IMR-90 (cell line): ENCODE data around the gene ANO10. TPM values are rescaled to one million over a fixed set of nuclear protein-coding genes. Genes with fewer than 3 reads are reported as not detected.
"Not testable (repeated sequence)": the region's sequence is repeated elsewhere in the genome, so short reads cannot be mapped to it uniquely, and the experiment has no call there.

Experiments
- ATAC-seq: fragments of 200-7000 bp; cut with Tn5 transposase; 2 replicates; pipeline ENCODE4 v1.9.1; 2020; ENCODE audit warnings: low read depth, mild to moderate bottlenecking, moderate library complexity
- BruUV-seq: library from RNA; stranded (reverse); fragments of 400-500 nt; replicated peaks from 2 replicates; lab custom pipeline; 2021; lab: Mats Ljungman, UMichigan
- CTCF ChIA-PET: fragments of 300-600 bp; formaldehyde crosslinking; extraction: SDS; loops from one replicate; lab custom pipeline; 2021; ENCODE audit warnings: antibody characterized with exemption; lab: Yijun Ruan, JAX
- POLR2A ChIA-PET: fragments of 300-600 bp; sonication (Branson Sonifier 250); formaldehyde crosslinking; loops from one replicate; lab custom pipeline; 2022; ENCODE audit warnings: antibody characterized with exemption; ENCODE audit not compliant: unreplicated experiment; lab: Charles Lee
- DNase-seq: peaks from one replicate; pipeline ENCODE4 v3.0.0; 2013
- H2AFZ ChIP-seq: replicated peaks from 2 replicates; pipeline ENCODE3; 2013; ENCODE audit warnings: low read length, mild to moderate bottlenecking; ENCODE audit not compliant: poor library complexity
- H2AK5ac ChIP-seq: 2 replicates; pipeline ENCODE4 v1.6.1; 2013; ENCODE audit warnings: low read depth, low read length, inconsistent platforms
- H2AK9ac ChIP-seq: replicated peaks from 2 replicates; pipeline ENCODE3; 2013; ENCODE audit warnings: mild to moderate bottlenecking, low read depth, low read length, moderate library complexity; ENCODE audit not compliant: poor library complexity
- H2BK120ac ChIP-seq: 2 replicates; pipeline ENCODE4 v1.6.1; 2013; ENCODE audit warnings: low read depth, low read length, inconsistent platforms
- H2BK15ac ChIP-seq: 3 replicates; pipeline ENCODE4 v1.6.1; 2013; ENCODE audit warnings: low read depth, low read length, inconsistent platforms
- H2BK20ac ChIP-seq: 2 replicates; pipeline ENCODE4 v1.6.1; 2013; ENCODE audit warnings: low read depth, mild to moderate bottlenecking, inconsistent platforms, low read length, moderate library complexity
- H2BK5ac ChIP-seq: 2 replicates; pipeline ENCODE4 v1.6.1; 2013; ENCODE audit warnings: mild to moderate bottlenecking, low read depth, low read length, inconsistent platforms; ENCODE audit not compliant: poor library complexity, severe bottlenecking
- H3K14ac ChIP-seq: replicated peaks from 2 replicates; pipeline ENCODE4 v1.6.1; 2013; ENCODE audit warnings: low read depth, low read length, inconsistent platforms
- H3K18ac ChIP-seq: 2 replicates; pipeline ENCODE4 v1.6.1; 2013; ENCODE audit warnings: low read depth, low read length, control low read depth
- H3K23ac ChIP-seq: 2 replicates; pipeline ENCODE4 v1.6.1; 2013; ENCODE audit warnings: low read depth, low read length, inconsistent platforms
- H3K27ac ChIP-seq: 2 replicates; pipeline ENCODE4 v1.5.1; 2013; ENCODE audit warnings: mild to moderate bottlenecking, control low read depth, low read length; ENCODE audit not compliant: insufficient read depth
- H3K27me3 ChIP-seq: 2 replicates; pipeline ENCODE4 v1.6.1; 2013; ENCODE audit warnings: low read length; ENCODE audit not compliant: control insufficient read depth, insufficient read depth
- H3K36me3 ChIP-seq: 2 replicates; pipeline ENCODE4 v1.6.1; 2013; ENCODE audit warnings: low read length, mixed read lengths; ENCODE audit not compliant: control insufficient read depth, insufficient read depth
- H3K4ac ChIP-seq: 2 replicates; pipeline ENCODE4 v1.6.1; 2013; ENCODE audit warnings: low read depth, low read length, inconsistent platforms
- H3K4me1 ChIP-seq: 2 replicates; pipeline ENCODE4 v1.6.1; 2013; ENCODE audit warnings: low read length, mixed read lengths; ENCODE audit not compliant: control insufficient read depth, insufficient read depth
- H3K4me2 ChIP-seq: 2 replicates; pipeline ENCODE4 v1.6.1; 2013; ENCODE audit warnings: low read depth, mild to moderate bottlenecking, control low read depth, low read length, moderate library complexity
- H3K4me3 ChIP-seq: 2 replicates; pipeline ENCODE4 v1.5.1; 2013; ENCODE audit warnings: low read depth, mild to moderate bottlenecking, control low read depth, low read length, moderate library complexity; ENCODE audit not compliant: insufficient read depth
- H3K56ac ChIP-seq: 2 replicates; pipeline ENCODE4 v1.6.1; 2013; ENCODE audit warnings: low read length, inconsistent platforms; ENCODE audit not compliant: insufficient read depth; ENCODE audit errors: extremely low read depth
- H3K79me1 ChIP-seq, 2 experiments: 2 replicates each; pipeline ENCODE4 v1.6.1; 2013; ENCODE audit warnings: low read length in 2 of 2, inconsistent platforms in 1 of 2, low read depth in 1 of 2
- H3K9ac ChIP-seq: 2 replicates; pipeline ENCODE4 v1.6.1; 2013; ENCODE audit warnings: low read depth, low read length, control low read depth
- H3K9me1 ChIP-seq: 2 replicates; pipeline ENCODE4 v1.6.1; 2013; ENCODE audit warnings: low read length, inconsistent platforms; ENCODE audit not compliant: insufficient read depth
- H3K9me3 ChIP-seq: 2 replicates; pipeline ENCODE4 v1.6.1; 2013; ENCODE audit warnings: low read length; ENCODE audit not compliant: control insufficient read depth, insufficient read depth
- H4K20me1 ChIP-seq: 2 replicates; pipeline ENCODE4 v1.6.1; 2013; ENCODE audit warnings: low read length, inconsistent platforms; ENCODE audit not compliant: insufficient read depth
- H4K5ac ChIP-seq: 2 replicates; pipeline ENCODE4 v1.6.1; 2013; ENCODE audit warnings: mild to moderate bottlenecking, low read depth, low read length, control low read depth
- H4K8ac ChIP-seq, 2 experiments: 2 replicates each; pipeline ENCODE4 v1.6.1; 2013; ENCODE audit warnings: low read depth in 2 of 2, low read length in 2 of 2, control low read depth in 1 of 2, inconsistent platforms in 1 of 2
- H4K91ac ChIP-seq: 2 replicates; pipeline ENCODE4 v1.6.1; 2013; ENCODE audit warnings: low read depth, low read length, inconsistent platforms; ENCODE audit not compliant: insufficient read depth
- WGBS, 2 experiments: methylation state at CpG; one replicate each; pipeline versions ENCODE4 v1.1.5 to v1.1.7; 2013; ENCODE audit warnings: missing lambda C conversion rate in 2 of 2; ENCODE audit not compliant: insufficient read length in 1 of 2; ENCODE audit errors: extremely low coverage in 2 of 2; 5-methylcytosine and 5-hydroxymethylcytosine counted together
- dilution Hi-C: fragments of 300-500 bp; cut with HindIII; formaldehyde crosslinking; loops from one replicate; pipeline ENCODE4 v1.14.3; 2018; ENCODE audit warnings: low sequenced_read_pairs; ENCODE audit not compliant: unreplicated experiment
- in situ Hi-C: fragments of 300-500 bp; cut with MboI; formaldehyde crosslinking; loops from 3 replicates; pipeline ENCODE4 v1.14.3; 2019; ENCODE audit warnings: low sequenced_read_pairs, inconsistent platforms, mixed read lengths
- intact Hi-C: fragments of 100-400 bp; cut with micrococcal nuclease; formaldehyde crosslinking; loops from 2 replicates; pipeline ENCODE4 v1.10.0; 2022
- polyA plus RNA-seq, 3 experiments: library from polyadenylated mRNA; depleted of rRNA; stranded (reverse); fragments of >200 nt; gene quantifications; 2 replicates each; pipeline ENCODE4 v1.2.3, GENCODE V29; 2012; ENCODE audit warnings: low replicate concordance in 1 of 3
- total RNA-seq: library from RNA; depleted of rRNA; stranded (reverse); fragments of >200 nt; gene quantifications from 2 replicates; pipeline ENCODE4 v1.2.3, GENCODE V29; 2012
- TF ChIP-seq, protein P1 (sequence below): fragments of 150-350 bp; IDR thresholded peaks from 2 replicates; pipeline ENCODE4 v1.6.1; 2016; ENCODE audit warnings: low read depth, mild to moderate bottlenecking, low read length, moderate library complexity, borderline replicate concordance

The ANO10 gene
- total and polyA plus RNA-seq, 2 of the 4 experiments (the other 2 are of a cell fraction), result 28.5 to 41.6 TPM

DNA sequence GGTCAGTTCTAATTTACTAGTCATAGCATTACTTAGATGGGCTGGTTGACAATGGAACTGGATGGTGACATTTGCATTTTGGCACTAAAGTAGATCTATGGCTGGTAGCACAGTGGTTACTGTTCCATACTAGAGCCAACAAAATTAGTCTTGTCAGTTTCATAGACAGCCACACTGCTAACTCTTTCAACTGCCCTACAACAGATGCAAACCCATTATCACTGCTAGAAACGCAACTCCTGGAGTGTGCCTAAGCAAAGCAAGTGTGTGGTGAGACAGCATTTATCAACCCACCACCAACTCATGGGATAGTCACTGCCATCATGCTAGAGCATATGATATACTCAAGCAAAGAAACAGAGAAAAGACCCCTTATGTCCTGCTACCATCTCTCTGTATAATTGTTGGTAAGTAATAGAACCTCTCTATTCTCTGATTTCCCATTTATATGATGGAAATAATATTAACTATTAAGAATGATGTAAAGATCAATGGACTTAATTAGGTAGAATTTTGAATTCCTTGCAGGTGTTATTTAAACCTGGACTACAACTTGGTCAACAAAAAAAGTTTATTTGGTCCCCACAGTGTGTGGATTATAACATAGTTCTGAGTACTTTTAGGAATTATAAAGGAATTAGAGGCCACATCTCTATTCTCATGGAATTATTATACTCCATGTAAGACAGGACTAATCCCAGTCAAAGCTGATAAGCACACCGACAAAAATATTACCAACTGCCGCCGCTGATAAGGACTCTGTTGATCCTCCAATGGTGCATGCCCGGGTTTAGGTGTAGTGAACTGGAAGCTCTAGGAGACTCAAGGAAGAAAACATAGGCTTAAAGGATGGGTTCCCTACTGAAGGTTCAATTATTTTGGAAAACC lies 49.1 kb upstream of the ANO10 start:
- POLR2A ChIA-PET, result no interaction called here
- H3K4me2 ChIP-seq, result no peak overlapping the region
- H3K18ac ChIP-seq, result no peak overlapping the region
- no peak overlapping the region for H4K5ac ChIP-seq
- H3K27me3 ChIP-seq, result no peaks in the 10 kb centered on the region
- no peaks in the 10 kb centered on the region for H4K20me1 ChIP-seq
- no peak overlapping the region for H4K8ac ChIP-seq
- H2BK5ac ChIP-seq, result no peak overlapping the region
- no peak overlapping the region for H3K4ac ChIP-seq
- no peak overlapping the region for H3K9ac ChIP-seq
- peak overlapping the region; percentile 65 for H2AK9ac ChIP-seq
- H2BK15ac ChIP-seq, result no peak overlapping the region
- H2AFZ ChIP-seq, result no peak overlapping the region
- no peak overlapping the region for H4K91ac ChIP-seq
- H3K9me1 ChIP-seq, result no peaks in the 10 kb centered on the region
- H3K36me3 ChIP-seq, result no peaks in the 10 kb centered on the region
- no peak overlapping the region for H2BK120ac ChIP-seq
- in situ Hi-C loops (no loop called here), intact Hi-C loops (no loop called here), dilution Hi-C loops (no loop called here)
- H3K4me3 ChIP-seq, result no peak overlapping the region
- H3K14ac ChIP-seq, result peak overlapping the region; percentile 57; the same call in 1 of the 2 replicates
- no peak overlapping the region for H3K27ac ChIP-seq
- no peak overlapping the region for H3K56ac ChIP-seq
- BruUV-seq, result no TSS peak
- ATAC-seq (no peak), DNase-seq (no peak)
- H2BK20ac ChIP-seq, result no peak overlapping the region
- H3K9me3 ChIP-seq, result no peaks in the 10 kb centered on the region
- no peak overlapping the region for H2AK5ac ChIP-seq
- H3K23ac ChIP-seq, result peak overlapping the region; percentile 64; the same call in 1 of the 2 replicates
- CTCF ChIA-PET, result no interaction called here
- no peaks in the 10 kb centered on the region for H3K79me1 ChIP-seq
- H3K4me1 ChIP-seq, result no peaks in the 10 kb centered on the region
- no CpG with 5 or more reads among the region's 5 CpGs for WGBS, 2 experiments
- TF ChIP-seq, protein P1, sequence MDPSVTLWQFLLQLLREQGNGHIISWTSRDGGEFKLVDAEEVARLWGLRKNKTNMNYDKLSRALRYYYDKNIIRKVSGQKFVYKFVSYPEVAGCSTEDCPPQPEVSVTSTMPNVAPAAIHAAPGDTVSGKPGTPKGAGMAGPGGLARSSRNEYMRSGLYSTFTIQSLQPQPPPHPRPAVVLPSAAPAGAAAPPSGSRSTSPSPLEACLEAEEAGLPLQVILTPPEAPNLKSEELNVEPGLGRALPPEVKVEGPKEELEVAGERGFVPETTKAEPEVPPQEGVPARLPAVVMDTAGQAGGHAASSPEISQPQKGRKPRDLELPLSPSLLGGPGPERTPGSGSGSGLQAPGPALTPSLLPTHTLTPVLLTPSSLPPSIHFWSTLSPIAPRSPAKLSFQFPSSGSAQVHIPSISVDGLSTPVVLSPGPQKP, result no peak

DNA sequence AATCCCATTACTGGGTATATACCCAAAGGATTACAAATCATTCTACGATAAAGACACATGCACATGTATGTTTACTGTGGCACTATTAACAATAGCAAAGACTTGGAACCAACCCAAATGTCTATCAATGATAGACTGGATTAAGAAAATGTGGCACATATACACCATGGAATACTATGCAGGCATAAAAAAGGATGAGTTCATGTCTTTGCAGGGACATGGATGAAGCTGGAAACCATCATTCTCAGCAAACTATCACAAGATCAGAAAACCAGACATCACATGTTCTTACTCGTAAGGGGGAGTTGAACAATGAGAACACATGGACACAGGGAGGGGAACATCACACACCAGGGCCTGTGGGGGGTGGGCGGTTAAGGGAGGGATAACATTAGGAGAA lies 43.2 kb upstream of the ANO10 start:
- H2BK120ac ChIP-seq, ATAC-seq, H2AFZ ChIP-seq, H3K4me3 ChIP-seq, H4K8ac ChIP-seq, CTCF ChIA-PET, H4K20me1 ChIP-seq, H3K14ac ChIP-seq, H4K91ac ChIP-seq, H3K36me3 ChIP-seq, H2BK20ac ChIP-seq, H3K4ac ChIP-seq, H3K56ac ChIP-seq, H3K9me3 ChIP-seq, H2BK5ac ChIP-seq, DNase-seq, intact Hi-C loops, H3K4me1 ChIP-seq, H3K4me2 ChIP-seq, dilution Hi-C loops, POLR2A ChIA-PET, H3K23ac ChIP-seq, H2BK15ac ChIP-seq, H3K27me3 ChIP-seq, in situ Hi-C loops, H3K9ac ChIP-seq, H3K9me1 ChIP-seq, H2AK5ac ChIP-seq, H3K79me1 ChIP-seq, H4K5ac ChIP-seq, H3K18ac ChIP-seq, H2AK9ac ChIP-seq, H3K27ac ChIP-seq, BruUV-seq: not testable (repeated sequence)
- WGBS, 2 experiments, result no CpG with 5 or more reads among the region's 3 CpGs
